GM12864 (cell line): ENCODE measurements around the gene C11orf58.

Source experiments
- DNase-seq: peaks from one replicate; pipeline ENCODE4 v3.0.0-alpha.2; 2011; ENCODE audit warnings: low read depth
- H3K4me3 ChIP-seq: 2 replicates; pipeline ENCODE4 v1.5.1; 2011; ENCODE audit warnings: mild to moderate bottlenecking, low read depth, low read length, control low read depth
- TF ChIP-seq, protein P1 (sequence below): IDR thresholded peaks from 2 replicates; pipeline ENCODE4 v1.5.1; 2011; ENCODE audit warnings: low read depth, mild to moderate bottlenecking, moderate library complexity, low read length, control low read depth, inconsistent platforms; ENCODE audit errors: missing control alignments

Gene C11orf58

GRCh38 chr11:16778876-16779275, 40.4 kb downstream of the C11orf58 start:
- TF ChIP-seq, protein P1, sequence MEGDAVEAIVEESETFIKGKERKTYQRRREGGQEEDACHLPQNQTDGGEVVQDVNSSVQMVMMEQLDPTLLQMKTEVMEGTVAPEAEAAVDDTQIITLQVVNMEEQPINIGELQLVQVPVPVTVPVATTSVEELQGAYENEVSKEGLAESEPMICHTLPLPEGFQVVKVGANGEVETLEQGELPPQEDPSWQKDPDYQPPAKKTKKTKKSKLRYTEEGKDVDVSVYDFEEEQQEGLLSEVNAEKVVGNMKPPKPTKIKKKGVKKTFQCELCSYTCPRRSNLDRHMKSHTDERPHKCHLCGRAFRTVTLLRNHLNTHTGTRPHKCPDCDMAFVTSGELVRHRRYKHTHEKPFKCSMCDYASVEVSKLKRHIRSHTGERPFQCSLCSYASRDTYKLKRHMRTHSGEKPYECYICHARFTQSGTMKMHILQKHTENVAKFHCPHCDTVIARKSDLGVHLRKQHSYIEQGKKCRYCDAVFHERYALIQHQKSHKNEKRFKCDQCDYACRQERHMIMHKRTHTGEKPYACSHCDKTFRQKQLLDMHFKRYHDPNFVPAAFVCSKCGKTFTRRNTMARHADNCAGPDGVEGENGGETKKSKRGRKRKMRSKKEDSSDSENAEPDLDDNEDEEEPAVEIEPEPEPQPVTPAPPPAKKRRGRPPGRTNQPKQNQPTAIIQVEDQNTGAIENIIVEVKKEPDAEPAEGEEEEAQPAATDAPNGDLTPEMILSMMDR: no peak
- H3K4me3 ChIP-seq: no peak overlapping the region
- DNase-seq: no peak

- DNase-seq: no peak
- TF ChIP-seq, protein P1: no peak
- H3K4me3 ChIP-seq: no peak overlapping the region
Measured at GRCh38 chr11:16779436-16779835, 41.0 kb downstream of the C11orf58 start.

GRCh38 chr11:16780146-16780545, 41.7 kb downstream of the C11orf58 start:
- H3K4me3 ChIP-seq: no peak overlapping the region
- no peak for DNase-seq
- TF ChIP-seq, protein P1: no peak

DNA sequence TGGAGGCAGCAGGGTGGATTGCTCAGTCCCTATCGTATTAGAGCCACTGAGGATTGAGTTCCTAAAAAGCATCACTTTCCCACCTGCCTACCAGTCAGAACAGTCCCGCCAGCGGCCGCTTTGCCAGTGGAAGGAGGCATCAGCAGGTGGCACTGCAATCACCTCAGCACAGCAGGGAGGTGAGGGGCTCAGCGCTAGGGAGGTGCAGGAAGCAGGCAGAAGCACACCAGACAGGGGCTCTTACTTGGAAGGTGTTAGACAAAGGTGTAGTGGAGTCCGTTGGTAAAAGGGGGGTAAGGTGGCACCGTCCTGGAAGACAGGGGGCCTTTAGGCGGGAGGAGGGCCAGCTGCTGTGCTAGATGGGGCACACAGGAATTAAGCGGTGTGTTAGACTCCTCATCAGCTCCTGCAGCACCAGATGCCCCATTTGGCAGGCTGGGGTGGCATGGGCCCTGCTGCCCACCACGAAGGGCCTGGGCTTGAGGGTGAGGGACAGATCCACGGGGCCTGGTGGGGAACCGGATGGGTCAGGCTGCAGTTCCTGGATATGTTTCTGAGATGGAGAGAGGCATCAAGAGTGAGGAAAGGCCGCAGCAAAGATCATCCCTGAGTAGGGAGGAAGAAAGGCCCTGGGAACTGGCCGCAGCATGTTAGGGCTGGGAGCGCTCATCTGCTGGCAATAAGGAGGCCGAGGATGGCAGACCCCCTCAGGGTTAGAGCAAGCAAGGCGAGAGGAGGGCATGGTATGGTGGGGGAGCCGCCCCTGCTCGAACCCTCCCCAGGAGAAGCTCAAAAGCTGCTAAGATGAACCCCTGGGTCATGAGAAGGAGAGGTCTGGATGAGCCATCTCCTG, 42.5 kb downstream of the C11orf58 start:
- no peak overlapping the region for H3K4me3 ChIP-seq
- DNase-seq: no peak
- TF ChIP-seq, protein P1: no peak

DNA sequence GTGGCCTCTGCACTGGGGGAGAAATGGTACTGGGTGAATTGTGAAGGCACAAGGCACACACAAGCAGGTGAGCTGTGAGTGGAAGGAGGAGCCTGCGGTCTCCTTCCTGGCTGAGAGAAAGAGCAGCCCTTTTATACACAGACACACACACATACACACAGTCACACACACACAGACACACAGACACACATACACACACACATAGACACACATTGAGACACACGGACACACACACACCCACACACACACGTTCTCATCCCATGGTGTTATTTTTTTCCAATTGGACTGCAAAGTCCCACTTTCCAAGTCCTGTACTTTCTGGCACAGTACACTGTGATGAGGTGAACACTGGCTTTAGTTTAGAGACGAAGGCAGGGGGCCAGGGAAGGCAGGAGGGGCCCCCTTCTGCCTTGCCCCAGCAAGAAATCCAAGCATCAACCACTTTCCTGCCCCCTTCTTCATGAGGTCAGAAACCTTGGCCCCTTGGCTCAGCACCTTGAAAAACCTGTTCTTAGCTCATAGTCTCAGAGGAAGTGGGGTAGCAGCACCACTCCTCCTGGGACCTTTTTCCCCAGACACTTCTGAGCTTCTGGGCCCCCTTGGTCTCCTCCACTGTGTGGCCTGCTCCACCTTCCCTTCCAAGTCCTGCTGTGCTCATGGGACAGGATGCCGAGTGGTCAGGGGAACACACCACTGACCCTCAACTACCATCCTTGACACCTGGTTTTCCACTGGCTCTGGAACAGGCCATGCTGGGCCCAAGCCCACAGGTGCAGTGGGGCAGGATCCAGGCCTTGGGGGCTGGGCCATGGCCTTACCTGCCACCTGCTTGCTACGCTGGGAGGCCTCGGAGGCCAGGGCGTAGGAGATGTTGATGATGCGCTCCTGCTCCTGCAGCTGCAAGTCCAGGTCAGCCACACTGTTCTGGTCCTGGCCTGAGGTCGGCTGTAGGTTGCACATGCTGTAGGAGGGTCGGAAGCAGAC, 43.8 kb downstream of the C11orf58 start:
- no peak for DNase-seq
- TF ChIP-seq, protein P1: no peak
- H3K4me3 ChIP-seq: no peak overlapping the region

GRCh38 chr11:16783321-16783801, 44.9 kb downstream of the C11orf58 start:
- H3K4me3 ChIP-seq: no peak overlapping the region
- TF ChIP-seq, protein P1: no peak
- no peak for DNase-seq
